Measurements from ENCODE around the gene JMJD8. TPM values are rescaled to one million over a fixed set of nuclear protein-coding genes. Genes with fewer than 3 reads are reported as not detected.

Gene JMJD8
- total and polyA plus RNA-seq, 4 donors = 21.2 to 52.6 (median 33.4) TPM

DNA sequence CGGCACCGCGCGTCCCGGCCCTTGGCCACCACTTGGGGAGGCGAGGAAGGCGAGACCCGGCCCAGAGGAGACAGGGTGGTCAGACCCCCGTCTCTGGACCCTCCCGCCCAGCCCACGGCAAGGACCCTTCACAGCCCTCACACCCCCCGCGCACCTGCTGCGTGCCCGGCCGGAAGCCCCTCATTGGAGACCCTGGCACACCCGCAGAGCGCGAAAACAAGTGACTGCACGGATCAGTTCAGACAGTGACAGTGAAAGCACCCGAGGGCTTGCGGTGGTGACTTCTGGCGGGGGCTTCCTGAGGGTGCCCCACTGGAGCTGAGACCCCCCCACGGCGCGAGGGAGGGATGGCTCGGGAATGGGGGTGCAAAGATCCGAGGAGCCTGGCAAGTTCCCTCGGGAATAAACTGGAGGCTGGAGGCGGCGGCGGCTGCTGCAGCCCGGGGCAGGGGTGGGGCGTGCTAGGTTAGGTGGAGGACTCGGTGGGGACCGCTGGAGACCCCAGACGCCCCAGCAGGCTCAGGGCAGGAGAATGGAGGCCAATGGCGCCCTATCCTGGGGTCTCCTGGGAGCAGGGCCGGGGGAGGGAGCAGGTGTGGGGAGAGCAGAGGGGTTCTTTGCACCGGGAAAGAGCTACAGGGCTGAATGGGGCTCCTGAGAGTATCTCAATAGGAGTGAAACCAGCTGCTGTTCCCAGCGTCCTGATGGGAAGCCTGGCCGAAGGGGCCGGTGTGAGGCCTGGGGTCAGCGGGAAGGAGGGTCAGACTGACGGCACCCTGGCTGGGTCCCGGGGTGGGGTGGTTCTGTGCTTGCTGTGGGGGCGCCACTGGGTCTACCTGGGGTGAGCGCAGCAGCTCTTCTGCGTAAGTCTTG, 22.3 kb upstream of the JMJD8 start (continued):
- no peak for TF ChIP-seq REST (IDR thresholded peaks at IDR 0.05)

- no peak for DNase-seq (ENCODE audit: low spot score)
- H3K27me3 ChIP-seq (ENCODE audit: control insufficient read depth in 4 of 4, insufficient read depth in 4 of 4, low read length in 3 of 4) = peaks cover 4 to 17% (median 13%) of the 10 kb centered on the region in 4 donors
Observed at GRCh38 chr16:705431-706188, 21.5 kb upstream of the JMJD8 start, which contains the start of gene FBXL16. Gene FBXL16 (minus strand): TSS chr16:705801. CDS start chr16:697405, 8,396 bp downstream.

DNA sequence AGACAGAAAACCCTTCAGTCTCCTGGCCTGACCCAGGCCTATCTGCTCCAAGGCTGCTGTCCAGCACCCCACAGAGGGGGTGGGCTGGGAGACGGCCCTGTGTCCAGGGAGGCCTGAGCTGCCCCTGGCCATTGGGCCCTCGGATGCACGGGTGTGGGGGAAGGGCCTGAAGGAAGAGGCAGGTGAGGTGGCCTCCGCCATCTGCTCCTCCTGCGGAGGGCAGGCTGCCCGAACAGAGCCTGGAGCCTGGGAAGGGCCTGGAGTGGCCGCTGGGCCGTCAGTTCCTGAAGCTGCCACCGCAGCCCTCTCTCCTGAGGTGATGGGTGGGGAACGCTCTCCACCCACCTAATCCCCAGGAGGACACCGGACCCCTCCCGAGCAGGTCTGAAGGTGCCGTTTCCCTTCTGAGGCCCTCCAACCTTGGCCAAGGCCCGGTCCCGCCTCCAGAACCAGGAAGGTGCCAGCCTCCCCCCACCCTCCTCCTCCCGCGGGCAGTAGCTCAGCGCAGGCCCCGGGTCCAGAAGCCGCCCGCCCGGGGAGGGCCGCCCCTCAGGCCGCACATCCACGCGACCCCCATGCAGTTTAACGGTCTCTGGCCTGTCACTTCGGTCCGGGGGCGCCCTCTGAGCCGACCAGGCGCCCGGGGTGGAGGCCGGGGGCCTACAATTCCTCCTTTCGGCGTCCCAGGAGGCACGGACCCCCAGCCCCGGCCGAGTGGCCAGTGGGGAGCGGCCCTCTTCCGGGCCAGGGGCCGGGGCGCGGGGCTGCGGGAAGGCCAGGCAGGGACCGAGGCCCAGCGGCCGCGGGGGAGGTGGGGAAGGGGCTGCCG, 20.6 kb upstream of the JMJD8 start:
- DNase-seq (ENCODE audit: low spot score) = no peak
- Histone ChIP-seq H3K9ac (ENCODE audit: low read depth in 1 of 2, low read length in 2 of 2) (no peak overlapping the region), H3K4me1 (ENCODE audit: control insufficient read depth in 4 of 4, insufficient read depth in 4 of 4, low read length in 3 of 4) (peaks cover 0 to 3% (median 0%) of the 10 kb centered on the region in 4 donors), H3K4me3 (ENCODE audit: low read depth in 1 of 3, low read length in 3 of 3) (no peak overlapping the region), H3K27me3 (ENCODE audit: control insufficient read depth in 4 of 4, insufficient read depth in 4 of 4, low read length in 3 of 4) (peaks cover 4 to 21% (median 12%) of the 10 kb centered on the region in 4 donors), H3K9me3 (ENCODE audit: control insufficient read depth in 4 of 4, low read length in 3 of 4) (no peaks in the 10 kb centered on the region), H3K36me3 (ENCODE audit: control insufficient read depth in 4 of 4, insufficient read depth in 3 of 4, low read depth in 1 of 4, low read length in 3 of 4) (no peaks in the 10 kb centered on the region), H3K27ac (ENCODE audit: low read depth in 1 of 2, low read length in 2 of 2) (no peak overlapping the region)
- WGBS = 15% methylated on average over 50 of the region's 50 CpGs
- no peak for TF ChIP-seq EGR1 (IDR thresholded peaks at IDR 0.05; ENCODE audit: low read depth in 2 of 2)
- no peak for TF ChIP-seq HNF4A (conservative IDR thresholded peaks at IDR 0.05)
- TF ChIP-seq, protein P1, sequence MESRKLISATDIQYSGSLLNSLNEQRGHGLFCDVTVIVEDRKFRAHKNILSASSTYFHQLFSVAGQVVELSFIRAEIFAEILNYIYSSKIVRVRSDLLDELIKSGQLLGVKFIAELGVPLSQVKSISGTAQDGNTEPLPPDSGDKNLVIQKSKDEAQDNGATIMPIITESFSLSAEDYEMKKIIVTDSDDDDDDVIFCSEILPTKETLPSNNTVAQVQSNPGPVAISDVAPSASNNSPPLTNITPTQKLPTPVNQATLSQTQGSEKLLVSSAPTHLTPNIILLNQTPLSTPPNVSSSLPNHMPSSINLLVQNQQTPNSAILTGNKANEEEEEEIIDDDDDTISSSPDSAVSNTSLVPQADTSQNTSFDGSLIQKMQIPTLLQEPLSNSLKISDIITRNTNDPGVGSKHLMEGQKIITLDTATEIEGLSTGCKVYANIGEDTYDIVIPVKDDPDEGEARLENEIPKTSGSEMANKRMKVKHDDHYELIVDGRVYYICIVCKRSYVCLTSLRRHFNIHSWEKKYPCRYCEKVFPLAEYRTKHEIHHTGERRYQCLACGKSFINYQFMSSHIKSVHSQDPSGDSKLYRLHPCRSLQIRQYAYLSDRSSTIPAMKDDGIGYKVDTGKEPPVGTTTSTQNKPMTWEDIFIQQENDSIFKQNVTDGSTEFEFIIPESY (IDR thresholded peaks at IDR 0.05) = no peak
- no peak for TF ChIP-seq SP1 (IDR thresholded peaks at IDR 0.05)

More at GRCh38 chr16:705431-706188, 21.5 kb upstream of the JMJD8 start, which contains the start of gene FBXL16:
- Histone ChIP-seq H3K36me3 (ENCODE audit: control insufficient read depth in 4 of 4, insufficient read depth in 3 of 4, low read depth in 1 of 4, low read length in 3 of 4) (no peaks in the 10 kb centered on the region), H3K4me1 (ENCODE audit: control insufficient read depth in 4 of 4, insufficient read depth in 4 of 4, low read length in 3 of 4) (peaks cover 0 to 3% (median 0%) of the 10 kb centered on the region in 4 donors), H3K9ac (ENCODE audit: low read depth in 1 of 2, low read length in 2 of 2) (no peak within 1 kb of the TSS), H3K9me3 (ENCODE audit: control insufficient read depth in 4 of 4, low read length in 3 of 4) (no peaks in the 10 kb centered on the region), H3K27ac (ENCODE audit: low read depth in 1 of 2, low read length in 2 of 2) (no peak within 1 kb of the TSS), H3K4me3 (ENCODE audit: low read depth in 1 of 3, low read length in 3 of 3) (peak within 1 kb of the TSS in 1 of 3 donors; percentile 15)
- no peak for TF ChIP-seq TAF1 (conservative IDR thresholded peaks at IDR 0.05)
- TF ChIP-seq ATF3 (IDR thresholded peaks at IDR 0.05) = no peak
- TF ChIP-seq, protein P2, sequence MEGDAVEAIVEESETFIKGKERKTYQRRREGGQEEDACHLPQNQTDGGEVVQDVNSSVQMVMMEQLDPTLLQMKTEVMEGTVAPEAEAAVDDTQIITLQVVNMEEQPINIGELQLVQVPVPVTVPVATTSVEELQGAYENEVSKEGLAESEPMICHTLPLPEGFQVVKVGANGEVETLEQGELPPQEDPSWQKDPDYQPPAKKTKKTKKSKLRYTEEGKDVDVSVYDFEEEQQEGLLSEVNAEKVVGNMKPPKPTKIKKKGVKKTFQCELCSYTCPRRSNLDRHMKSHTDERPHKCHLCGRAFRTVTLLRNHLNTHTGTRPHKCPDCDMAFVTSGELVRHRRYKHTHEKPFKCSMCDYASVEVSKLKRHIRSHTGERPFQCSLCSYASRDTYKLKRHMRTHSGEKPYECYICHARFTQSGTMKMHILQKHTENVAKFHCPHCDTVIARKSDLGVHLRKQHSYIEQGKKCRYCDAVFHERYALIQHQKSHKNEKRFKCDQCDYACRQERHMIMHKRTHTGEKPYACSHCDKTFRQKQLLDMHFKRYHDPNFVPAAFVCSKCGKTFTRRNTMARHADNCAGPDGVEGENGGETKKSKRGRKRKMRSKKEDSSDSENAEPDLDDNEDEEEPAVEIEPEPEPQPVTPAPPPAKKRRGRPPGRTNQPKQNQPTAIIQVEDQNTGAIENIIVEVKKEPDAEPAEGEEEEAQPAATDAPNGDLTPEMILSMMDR (IDR thresholded peaks at IDR 0.05; ENCODE audit: low read depth, low read length, missing input control) = no peak
- TF ChIP-seq RAD21 (IDR thresholded peaks at IDR 0.05) = no peak
- no peak for TF ChIP-seq RXRA (IDR thresholded peaks at IDR 0.05)
- no peak for TF ChIP-seq HNF4A (conservative IDR thresholded peaks at IDR 0.05)
- WGBS = 2% methylated on average over 115 of the region's 115 CpGs
